PC-9 (cell line): ENCODE results near the gene APBA2. TPM values are rescaled to one million over a fixed set of nuclear protein-coding genes. Genes with fewer than 3 reads are reported as not detected.

Source experiments
- BruUV-seq: library from RNA; stranded (reverse); fragments of 400-500 nt; replicated peaks from 2 replicates; lab custom pipeline; 2021; lab: Mats Ljungman, UMichigan
- CTCF ChIA-PET: fragments of 300-600 bp; sonication (Branson Sonifier 250); formaldehyde crosslinking; loops from one replicate; lab custom pipeline; 2022; ENCODE audit warnings: antibody characterized with exemption; lab: Charles Lee
- POLR2A ChIA-PET: fragments of 300-600 bp; sonication (Branson Sonifier 250); formaldehyde crosslinking; loops from one replicate; lab custom pipeline; 2022; ENCODE audit warnings: antibody characterized with exemption; ENCODE audit not compliant: unreplicated experiment; lab: Charles Lee
- DNase-seq, 2 experiments: peaks; one replicate each; pipeline versions ENCODE4 v3.0.0 to v3.0.0-alpha.2; 2015 to 2022; ENCODE audit warnings: mixed read lengths in 1 of 2
- H2AFZ ChIP-seq: fragments of 200-600 bp; sonication (generic); 2 replicates; pipeline ENCODE4 v1.8.1; 2017; ENCODE audit warnings: antibody characterized with exemption
- H3F3A ChIP-seq: fragments of 200-600 bp; sonication (generic); 2 replicates; pipeline ENCODE4 v1.8.1; 2017; ENCODE audit warnings: antibody characterized with exemption, mild to moderate bottlenecking, low read depth; ENCODE audit not compliant: insufficient read depth
- H3K27ac ChIP-seq: fragments of 200-600 bp; sonication (generic); 2 replicates; pipeline ENCODE4 v1.6.1; 2016; ENCODE audit warnings: mixed run types
- H3K27me3 ChIP-seq: fragments of 200-600 bp; sonication (generic); 2 replicates; pipeline ENCODE4 v1.6.1; 2016; ENCODE audit warnings: low read depth, mixed run types; ENCODE audit not compliant: insufficient read depth
- H3K36me3 ChIP-seq: fragments of 200-600 bp; sonication (generic); 2 replicates; pipeline ENCODE4 v1.6.1; 2016; ENCODE audit warnings: low read depth, mixed run types
- H3K4me1 ChIP-seq: fragments of 200-600 bp; sonication (generic); replicated peaks from 2 replicates; pipeline ENCODE4 v1.6.1; 2016; ENCODE audit warnings: mixed run types; ENCODE audit not compliant: insufficient read depth
- H3K4me2 ChIP-seq: fragments of 200-600 bp; sonication (generic); 2 replicates; pipeline ENCODE4 v1.6.1; 2017; ENCODE audit warnings: mixed run types
- H3K4me3 ChIP-seq: fragments of 200-600 bp; sonication (generic); 2 replicates; pipeline ENCODE4 v1.6.1; 2016; ENCODE audit warnings: mixed run types
- H3K79me2 ChIP-seq: fragments of 200-600 bp; sonication (generic); 2 replicates; pipeline ENCODE4 v1.6.1; 2017; ENCODE audit warnings: low read depth, mixed run types
- H3K9me2 ChIP-seq: fragments of 200-600 bp; sonication (generic); 2 replicates; pipeline ENCODE4 v1.8.1; 2017; ENCODE audit warnings: mild to moderate bottlenecking; ENCODE audit not compliant: insufficient read depth
- H3K9me3 ChIP-seq: fragments of 200-600 bp; sonication (generic); 2 replicates; pipeline ENCODE4 v1.8.1; 2016; ENCODE audit warnings: low read depth; ENCODE audit not compliant: insufficient read depth
- H4K20me1 ChIP-seq: fragments of 200-600 bp; sonication (generic); 2 replicates; pipeline ENCODE4 v1.8.1; 2017; ENCODE audit not compliant: insufficient read depth
- CTCF ChIP-seq: fragments of 200-600 bp; sonication (generic); conservative IDR thresholded peaks from 2 replicates; pipeline ENCODE4 v1.6.1; 2017; ENCODE audit warnings: mixed run types, antibody characterized with exemption, mild to moderate bottlenecking, moderate library complexity
- EZH2 ChIP-seq: fragments of 200-600 bp; sonication (generic); IDR thresholded peaks from 2 replicates; pipeline ENCODE4 v1.8.0; 2017; ENCODE audit warnings: antibody characterized with exemption, low read depth
- intact Hi-C: fragments of 100-400 bp; cut with micrococcal nuclease; formaldehyde crosslinking; loops from one replicate; pipeline ENCODE4 v1.10.0; 2022; ENCODE audit not compliant: unreplicated experiment
- total RNA-seq: library from RNA; stranded (reverse); gene quantifications from 2 replicates; pipeline ENCODE4 v1.2.3, GENCODE V29; 2021

APBA2 gene
- total RNA-seq, 1 experiment from 2014 or later: not detected

- no peaks in the 10 kb centered on the region for H4K20me1 ChIP-seq
- intact Hi-C loops: no loop called here
- POLR2A ChIA-PET: no interaction called here
Observed at GRCh38 chr15:29128671-29129070, 242.9 kb downstream of the APBA2 start.

GRCh38 chr15:29129221-29129620 lies 243.4 kb downstream of the APBA2 start:
- Histone ChIP-seq H4K20me1 (no peaks in the 10 kb centered on the region), H3K36me3 (no peaks in the 10 kb centered on the region), H3K9me2 (no peaks in the 10 kb centered on the region), H3K27me3 (peaks cover 14% of the 10 kb centered on the region; the same call in 1 of the 2 replicates), H3K4me1 (no peaks in the 10 kb centered on the region), H3F3A (no peaks in the 10 kb centered on the region), H3K9me3 (no peaks in the 10 kb centered on the region), H3K27ac (no peak overlapping the region), H3K4me2 (no peak overlapping the region), H2AFZ (no peak overlapping the region), H3K79me2 (no peaks in the 10 kb centered on the region), H3K4me3 (no peak overlapping the region)
- ChIA-PET CTCF (no interaction called here), POLR2A (no interaction called here)
- intact Hi-C loops: no loop called here
- TF ChIP-seq EZH2 (no peak), CTCF (no peak)
- DNase-seq: no peak
- BruUV-seq: no TSS peak

More at GRCh38 chr15:29128671-29129070, 242.9 kb downstream of the APBA2 start:
- Histone ChIP-seq H3F3A (no peaks in the 10 kb centered on the region), H2AFZ (no peak overlapping the region), H3K27ac (no peak overlapping the region), H3K4me1 (no peaks in the 10 kb centered on the region), H3K36me3 (no peaks in the 10 kb centered on the region), H3K9me3 (no peaks in the 10 kb centered on the region), H3K9me2 (no peaks in the 10 kb centered on the region), H3K4me3 (no peak overlapping the region), H3K4me2 (no peak overlapping the region), H3K79me2 (no peaks in the 10 kb centered on the region), H3K27me3 (peaks cover 17% of the 10 kb centered on the region; the same call in 1 of the 2 replicates)
- TF ChIP-seq EZH2 (no peak), CTCF (no peak)
- CTCF ChIA-PET: no interaction called here
- BruUV-seq: no TSS peak
- DNase-seq: no peak

GRCh38 chr15:29129926-29130325 lies 244.2 kb downstream of the APBA2 start:
- Histone ChIP-seq H3K27me3 (peaks cover 19% of the 10 kb centered on the region; the same call in 1 of the 2 replicates), H3K27ac (no peak overlapping the region), H3F3A (no peaks in the 10 kb centered on the region), H3K4me2 (no peak overlapping the region), H3K9me2 (no peaks in the 10 kb centered on the region), H3K36me3 (no peaks in the 10 kb centered on the region), H3K9me3 (no peaks in the 10 kb centered on the region), H2AFZ (no peak overlapping the region), H3K4me3 (no peak overlapping the region), H4K20me1 (no peaks in the 10 kb centered on the region), H3K4me1 (no peaks in the 10 kb centered on the region), H3K79me2 (no peaks in the 10 kb centered on the region)
- ChIA-PET CTCF (no interaction called here), POLR2A (no interaction called here)
- BruUV-seq: no TSS peak
- DNase-seq: no peak
- no peak for TF ChIP-seq EZH2
- no peak for TF ChIP-seq CTCF
- intact Hi-C loops: no loop called here
